HUES64 (cell line): ENCODE data around the gene DHRS13.
"Not testable (repeated sequence)": the region's sequence is repeated elsewhere in the genome, so short reads cannot be mapped to it uniquely, and the experiment has no call there.

Experiments used
- H3K27ac ChIP-seq: 2 replicates; pipeline ENCODE4 v1.7.0; 2013; ENCODE audit warnings: low read depth, low read length, inconsistent platforms
- H3K27me3 ChIP-seq: 2 replicates; pipeline ENCODE4 v1.6.1; 2013; ENCODE audit warnings: mild to moderate bottlenecking, low read length; ENCODE audit not compliant: insufficient read depth
- H3K36me3 ChIP-seq: 2 replicates; pipeline ENCODE4 v1.6.1; 2013; ENCODE audit warnings: mild to moderate bottlenecking, low read length; ENCODE audit not compliant: insufficient read depth
- H3K4me1 ChIP-seq: 2 replicates; pipeline ENCODE4 v1.6.1; 2013; ENCODE audit warnings: mild to moderate bottlenecking, low read length, moderate library complexity; ENCODE audit not compliant: insufficient read depth
- H3K4me3 ChIP-seq: 2 replicates; pipeline ENCODE4 v1.5.1; 2013; ENCODE audit warnings: mild to moderate bottlenecking, low read length, moderate library complexity
- H3K9ac ChIP-seq: 2 replicates; pipeline ENCODE4 v1.6.1; 2013; ENCODE audit warnings: mild to moderate bottlenecking, low read depth, low read length
- H3K9me3 ChIP-seq: 2 replicates; pipeline ENCODE4 v1.6.1; 2013; ENCODE audit warnings: low read depth, low read length; ENCODE audit not compliant: insufficient read depth
- WGBS: fragments of 150-250, 120-280 bp; methylation state at CpG from one replicate; pipeline ENCODE4 v1.1.7; 2013; ENCODE audit warnings: missing lambda C conversion rate; 5-methylcytosine and 5-hydroxymethylcytosine counted together

DHRS13 gene

DNA sequence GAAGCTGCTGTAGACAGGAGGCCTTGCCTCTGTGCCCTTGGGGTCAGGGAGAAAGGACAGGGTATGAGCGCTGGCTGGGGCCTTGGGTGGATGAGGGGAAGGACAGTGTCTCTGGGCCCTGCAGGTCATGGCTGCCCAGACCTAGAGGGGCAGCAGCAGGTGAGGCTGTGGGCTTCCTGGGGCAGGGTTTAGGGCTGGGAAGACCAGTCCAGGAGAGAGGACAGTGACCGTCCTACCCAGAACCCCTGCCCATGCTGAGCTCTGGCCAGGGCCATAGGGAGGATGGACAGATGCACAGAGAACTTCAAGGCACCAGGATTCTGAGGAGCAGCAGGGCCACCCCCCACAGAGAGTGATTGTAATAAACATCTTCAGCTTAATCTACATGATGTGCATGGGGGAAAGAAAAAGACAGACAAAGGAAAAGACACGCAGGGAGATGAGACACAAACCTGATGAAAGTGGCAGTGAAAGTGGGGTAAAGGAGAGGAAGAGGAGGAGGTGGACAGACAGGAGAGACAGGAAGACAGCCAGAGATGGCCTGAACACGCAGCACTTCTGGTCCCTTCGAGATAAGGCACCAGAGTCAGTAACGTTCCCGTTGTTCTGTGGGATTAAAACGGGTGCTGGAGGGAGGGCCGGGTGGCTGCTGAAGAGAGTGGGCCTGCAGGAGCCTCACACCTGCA lies 22.9 kb downstream of the DHRS13 start:
- H3K27ac ChIP-seq: no peak overlapping the region
- no peaks in the 10 kb centered on the region for H3K27me3 ChIP-seq
- WGBS: 82% methylated on average over 9 of the region's 9 CpGs
- peaks cover 3% of the 10 kb centered on the region; the same call in 1 of the 2 replicates for H3K9me3 ChIP-seq
- no peaks in the 10 kb centered on the region for H3K4me1 ChIP-seq
- H3K4me3 ChIP-seq: no peak overlapping the region
- H3K9ac ChIP-seq: no peak overlapping the region
- H3K36me3 ChIP-seq: peaks cover 38% of the 10 kb centered on the region

DNA sequence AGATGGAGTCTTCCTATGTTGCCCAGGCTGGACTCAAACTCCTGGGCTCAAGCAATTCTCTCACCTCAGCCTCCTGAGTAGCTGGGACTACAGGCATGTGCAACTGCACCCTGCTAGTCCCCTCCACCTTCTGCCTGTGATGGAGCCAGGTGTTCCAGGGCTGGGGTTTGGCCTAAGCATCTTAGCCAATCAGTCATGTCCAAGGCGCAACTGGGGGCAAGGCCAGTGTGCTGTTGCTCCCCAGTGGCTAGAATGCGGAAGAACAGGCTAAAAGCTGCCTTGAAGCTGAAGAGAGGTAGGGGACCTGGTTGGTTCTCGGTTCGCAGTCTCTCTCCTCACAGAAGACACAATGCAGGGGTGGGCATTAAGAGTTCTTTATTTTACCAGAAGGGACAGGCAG lies 23.9 kb downstream of the DHRS13 start:
- H3K9ac ChIP-seq: no peak overlapping the region
- no peaks in the 10 kb centered on the region for H3K4me1 ChIP-seq
- H3K4me3 ChIP-seq: no peak overlapping the region
- 65% methylated on average over 4 of the region's 4 CpGs for WGBS
- H3K36me3 ChIP-seq: peaks cover 38% of the 10 kb centered on the region
- H3K9me3 ChIP-seq: peaks cover 3% of the 10 kb centered on the region; the same call in 1 of the 2 replicates
- no peaks in the 10 kb centered on the region for H3K27me3 ChIP-seq
- H3K27ac ChIP-seq: no peak overlapping the region

DNA sequence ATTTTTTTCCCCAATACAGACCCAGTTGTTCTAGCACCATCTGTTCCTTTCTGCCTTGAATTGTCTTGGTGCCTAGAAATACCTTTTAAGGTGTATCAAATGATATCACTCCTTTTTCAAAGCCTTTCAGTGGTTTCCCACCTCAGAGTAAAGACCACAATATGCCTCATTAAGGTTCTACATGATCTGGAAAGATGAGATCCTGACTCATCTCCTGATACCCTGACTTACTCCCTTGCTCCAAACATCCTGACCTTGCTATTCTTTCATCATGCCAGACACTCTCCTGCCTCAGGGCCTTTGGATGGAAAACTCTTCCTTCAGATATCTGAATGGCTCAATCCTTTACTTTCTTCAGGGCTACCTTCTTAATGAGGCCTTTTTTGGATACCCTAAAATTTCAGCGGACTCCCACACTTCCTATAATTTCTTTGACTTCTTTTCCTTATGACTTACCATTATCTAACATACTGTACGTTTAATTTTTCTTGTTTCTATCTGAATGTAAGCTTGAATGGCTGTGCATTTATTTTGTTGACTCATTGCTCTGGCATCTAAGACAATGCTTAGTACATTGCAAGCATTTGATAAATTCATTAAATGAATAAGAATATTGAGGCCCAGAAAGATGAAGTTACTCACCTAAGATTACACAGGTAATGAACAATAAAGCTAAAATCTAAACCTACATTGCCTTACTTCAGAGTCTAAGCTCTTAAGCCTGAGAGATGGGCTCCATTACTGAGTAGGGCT lies 24.5 kb downstream of the DHRS13 start:
- Histone ChIP-seq H3K4me3 (no peak overlapping the region), H3K27me3 (no peaks in the 10 kb centered on the region), H3K27ac (no peak overlapping the region), H3K9me3 (peaks cover 3% of the 10 kb centered on the region; the same call in 1 of the 2 replicates), H3K9ac (no peak overlapping the region), H3K36me3 (peaks cover 38% of the 10 kb centered on the region), H3K4me1 (no peaks in the 10 kb centered on the region)
- 83% methylated on average over 2 of the region's 2 CpGs for WGBS

DNA sequence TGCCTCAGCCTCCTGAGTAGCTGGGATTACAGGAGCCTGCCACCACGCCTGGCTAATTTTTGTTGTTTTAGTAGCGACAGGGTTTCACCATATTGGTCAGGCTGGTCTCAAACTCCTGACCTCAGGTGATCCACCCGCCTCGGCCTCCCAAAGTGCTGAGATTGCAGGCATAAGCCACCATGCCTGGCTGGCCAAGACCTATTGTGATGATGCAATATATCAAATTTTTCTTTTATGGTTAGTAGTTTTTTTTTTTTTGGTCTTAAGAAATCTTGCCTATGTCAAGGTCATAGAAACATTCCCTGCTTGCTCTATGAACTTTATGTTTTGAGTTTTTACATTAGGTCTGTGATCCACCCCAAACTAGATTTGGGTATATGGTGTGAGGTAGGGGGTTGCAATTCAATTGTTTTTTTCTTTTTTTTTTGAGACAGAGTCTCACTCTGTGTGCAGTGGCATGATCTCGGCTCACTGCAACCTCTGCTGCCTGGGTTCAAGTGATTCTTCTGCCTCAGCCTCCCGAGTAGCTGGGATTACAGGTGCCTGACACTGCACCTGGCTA lies 25.6 kb downstream of the DHRS13 start:
- not testable (repeated sequence) for H3K9me3 ChIP-seq, H3K27ac ChIP-seq, H3K9ac ChIP-seq, H3K27me3 ChIP-seq, H3K4me3 ChIP-seq, H3K4me1 ChIP-seq
- H3K36me3 ChIP-seq: peaks cover 29% of the 10 kb centered on the region
- WGBS: 96% methylated on average over 6 of the region's 6 CpGs

DNA sequence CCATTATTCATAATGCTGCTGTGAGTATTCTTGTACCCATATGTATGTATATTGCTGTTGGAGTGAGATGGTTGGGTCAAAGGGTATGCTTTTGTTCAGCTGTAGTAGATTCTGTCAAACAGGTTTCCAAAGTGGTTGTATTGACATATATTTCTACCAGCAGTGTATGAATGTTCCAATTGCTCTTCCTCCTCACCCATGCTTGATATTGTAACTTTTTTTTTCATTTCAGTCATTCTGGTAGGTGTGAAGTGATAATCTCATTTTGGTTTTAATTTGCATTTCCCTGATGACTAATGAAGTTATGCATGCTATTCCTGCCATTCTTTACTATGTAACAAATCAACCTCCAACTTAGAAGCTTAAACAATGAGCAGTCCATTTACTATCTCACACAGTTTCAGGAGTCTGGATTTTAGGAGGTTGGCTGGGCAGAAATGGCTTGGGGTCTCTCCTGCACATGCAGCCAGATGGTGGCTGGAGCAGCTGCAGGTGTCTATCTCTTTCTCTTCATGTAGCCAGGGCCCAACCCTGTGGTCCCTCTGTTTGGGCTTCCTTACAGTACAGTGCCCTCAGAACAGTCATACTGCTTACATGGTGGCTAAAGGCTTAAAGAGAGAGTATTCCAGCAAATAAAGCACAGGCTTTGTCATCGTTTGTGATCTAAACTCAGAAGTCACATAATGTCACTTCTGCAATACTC lies 26.9 kb downstream of the DHRS13 start:
- no peak overlapping the region for H3K27ac ChIP-seq

DNA sequence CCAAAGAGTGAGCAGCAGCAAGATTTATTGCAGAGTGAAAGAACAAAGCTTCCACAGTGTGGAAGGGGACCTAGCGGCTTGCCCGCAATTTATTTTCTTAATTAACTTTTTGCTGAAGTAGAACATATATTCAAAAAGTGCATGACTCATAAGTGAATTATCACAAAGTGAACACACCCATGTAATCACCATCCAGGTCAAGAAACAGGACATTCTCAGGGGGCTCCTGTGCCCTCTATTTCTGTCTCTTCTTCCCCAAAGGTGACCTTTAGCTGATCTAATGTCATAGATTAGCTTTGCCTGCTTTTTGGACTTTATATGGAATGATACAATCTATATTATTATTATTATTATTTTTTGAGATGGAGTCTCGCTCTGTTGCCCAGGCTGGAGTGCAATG lies 28.1 kb downstream of the DHRS13 start:
- H3K27me3 ChIP-seq: no peaks in the 10 kb centered on the region
- peaks cover 5% of the 10 kb centered on the region; the same call in 1 of the 2 replicates for H3K36me3 ChIP-seq
- peaks cover 3% of the 10 kb centered on the region; the same call in 1 of the 2 replicates for H3K9me3 ChIP-seq
- H3K4me1 ChIP-seq: 0 out of 2 replicates have a peak, but pooled peaks cover 3% of the 10 kb centered on the region
- H3K27ac ChIP-seq: no peak overlapping the region
- H3K9ac ChIP-seq: no peak overlapping the region
- H3K4me3 ChIP-seq: no peak overlapping the region
- 96% methylated on average over 3 of the region's 3 CpGs for WGBS

More for the DNA sequence above, 26.9 kb downstream of the DHRS13 start:
- peaks cover 17% of the 10 kb centered on the region for H3K36me3 ChIP-seq
- no peaks in the 10 kb centered on the region for H3K27me3 ChIP-seq
- H3K9ac ChIP-seq: no peak overlapping the region
- peaks cover 3% of the 10 kb centered on the region; the same call in 1 of the 2 replicates for H3K9me3 ChIP-seq
- 96% methylated on average over 1 of the region's 1 CpG for WGBS
- 0 out of 2 replicates have a peak, but pooled peaks cover 3% of the 10 kb centered on the region for H3K4me1 ChIP-seq
- H3K4me3 ChIP-seq: no peak overlapping the region

DNA sequence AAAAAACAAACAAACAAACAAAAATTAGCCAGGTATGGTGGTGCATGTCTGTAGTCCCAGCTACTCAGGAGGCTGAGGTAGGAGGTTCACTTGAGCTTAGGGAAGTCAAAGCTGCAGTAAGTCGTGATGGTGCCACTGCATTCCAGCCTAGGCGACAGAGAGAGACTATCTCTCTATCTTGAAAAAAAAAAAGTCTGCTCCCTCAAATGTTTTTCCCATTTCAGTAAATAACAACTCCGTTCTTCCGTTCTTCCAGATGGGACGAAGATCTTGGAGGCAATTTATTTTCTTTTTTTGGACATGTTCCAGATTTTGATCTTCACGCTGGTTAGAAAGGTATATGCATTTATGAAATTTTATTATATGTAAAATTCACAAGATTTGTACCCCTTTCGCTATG lies 29.0 kb downstream of the DHRS13 start:
- H3K36me3 ChIP-seq: peaks cover 5% of the 10 kb centered on the region; the same call in 1 of the 2 replicates
- no peak overlapping the region for H3K4me3 ChIP-seq
- 0 out of 2 replicates have a peak, but pooled peaks cover 3% of the 10 kb centered on the region for H3K4me1 ChIP-seq
- no peaks in the 10 kb centered on the region for H3K27me3 ChIP-seq
- H3K9me3 ChIP-seq: peaks cover 3% of the 10 kb centered on the region; the same call in 1 of the 2 replicates
- no peak overlapping the region for H3K9ac ChIP-seq
- H3K27ac ChIP-seq: no peak overlapping the region
- 94% methylated on average over 5 of the region's 7 CpGs for WGBS

DNA sequence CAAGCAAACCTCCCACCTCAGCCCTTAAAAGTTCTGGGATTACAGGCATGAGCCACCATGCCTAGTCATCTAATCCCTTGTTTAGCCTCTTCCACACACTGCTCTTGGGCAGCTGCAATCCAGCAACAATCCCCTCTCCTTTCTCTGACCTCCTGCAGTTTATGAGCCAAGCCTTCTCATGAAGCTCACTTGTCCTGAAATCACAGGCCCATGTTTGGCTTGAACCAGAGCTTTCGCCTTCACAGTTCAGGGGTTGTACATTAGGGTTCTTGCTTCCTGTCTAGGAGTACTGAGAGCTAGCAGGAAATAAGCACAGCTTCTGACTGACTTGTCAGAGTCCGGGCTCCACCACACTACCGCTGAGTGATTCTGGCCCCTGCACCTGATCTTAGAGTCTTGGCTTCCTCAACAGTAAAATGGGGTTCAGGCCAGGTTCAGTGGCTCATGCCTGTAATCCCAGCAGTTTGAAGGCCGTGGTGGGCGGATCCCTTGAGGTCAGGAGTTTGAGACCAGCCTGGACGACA lies 31.8 kb downstream of the DHRS13 start:
- Histone ChIP-seq H3K27me3 (no peaks in the 10 kb centered on the region), H3K36me3 (no peaks in the 10 kb centered on the region), H3K27ac (no peak overlapping the region), H3K4me3 (no peak overlapping the region), H3K4me1 (0 out of 2 replicates have a peak, but pooled peaks cover 3% of the 10 kb centered on the region), H3K9ac (no peak overlapping the region), H3K9me3 (no peaks in the 10 kb centered on the region)
- 95% methylated on average over 6 of the region's 6 CpGs for WGBS

DNA sequence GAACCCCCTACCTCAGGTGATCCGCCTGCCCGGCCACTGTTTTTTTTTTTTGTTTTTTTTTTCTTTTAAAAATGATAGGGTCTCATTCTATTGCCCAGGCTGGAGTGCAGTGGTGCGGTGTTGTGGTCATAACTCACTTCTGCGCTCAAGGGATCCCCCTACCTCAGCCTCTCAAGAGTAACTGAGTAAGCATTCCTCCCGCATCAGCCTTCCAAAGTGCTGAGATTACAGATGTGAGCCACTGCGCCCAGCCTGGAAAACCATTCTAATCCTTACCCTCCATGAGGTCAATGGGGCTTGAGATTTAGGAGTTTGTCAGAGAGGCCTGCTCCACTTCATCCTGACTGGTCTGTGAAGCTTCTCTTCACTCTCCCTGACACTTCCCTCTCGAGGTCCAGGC lies 35.6 kb downstream of the DHRS13 start:
- H3K9me3 ChIP-seq: no peaks in the 10 kb centered on the region
- H3K9ac ChIP-seq: no peak overlapping the region
- no peak overlapping the region for H3K27ac ChIP-seq
- peaks cover 9% of the 10 kb centered on the region for H3K4me1 ChIP-seq
- no peaks in the 10 kb centered on the region for H3K27me3 ChIP-seq
- H3K36me3 ChIP-seq: no peaks in the 10 kb centered on the region
- H3K4me3 ChIP-seq: no peak overlapping the region
- whole genome bisulfite sequencing: 98% methylated on average over 6 of the region's 7 CpGs

DNA sequence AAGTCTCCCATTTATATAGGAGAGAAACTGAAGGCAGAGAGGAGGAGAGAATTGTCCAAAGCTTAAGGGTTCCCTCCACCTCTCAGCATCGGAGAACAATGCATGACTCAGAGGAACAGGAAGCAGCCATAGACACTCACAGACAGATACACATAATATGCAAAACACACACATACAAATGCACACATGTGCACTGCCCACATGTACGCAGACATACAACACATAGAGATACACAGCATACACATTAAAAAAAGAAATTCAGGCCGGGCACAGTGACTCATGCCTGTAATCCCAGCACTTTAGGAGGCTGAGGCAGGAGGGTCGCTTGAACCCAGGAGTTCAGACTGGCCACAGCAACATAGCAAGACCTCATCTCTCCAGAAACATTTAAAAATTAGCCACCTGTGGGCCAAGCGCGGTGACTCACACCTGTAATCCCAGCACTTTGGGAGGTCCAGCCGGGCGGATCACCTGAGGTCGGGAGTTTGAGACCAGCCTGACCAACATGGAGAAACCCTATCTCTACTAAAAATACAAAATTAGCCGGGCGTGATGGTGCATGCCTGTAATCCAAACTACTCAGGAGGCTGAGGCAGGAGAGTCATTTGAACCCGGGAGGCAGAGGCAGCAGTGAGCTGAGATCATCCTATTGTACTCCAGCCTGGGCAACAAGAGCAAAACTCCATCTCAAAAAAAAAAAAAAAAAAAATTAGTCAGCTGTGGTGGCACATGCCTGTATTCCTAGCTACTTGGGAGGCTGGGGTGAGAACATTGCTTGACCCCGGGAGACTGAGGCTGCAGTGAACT lies 36.7 kb downstream of the DHRS13 start:
- H3K27ac ChIP-seq: no peak overlapping the region
- 0 out of 2 replicates have a peak, but pooled peaks cover 4% of the 10 kb centered on the region for H3K36me3 ChIP-seq
- H3K27me3 ChIP-seq: no peaks in the 10 kb centered on the region
- peaks cover 14% of the 10 kb centered on the region for H3K4me1 ChIP-seq
- H3K4me3 ChIP-seq: no peak overlapping the region
- H3K9ac ChIP-seq: no peak overlapping the region
- no peaks in the 10 kb centered on the region for H3K9me3 ChIP-seq
- 94% methylated on average over 13 of the region's 13 CpGs for WGBS
